ENCODE data around the gene TNS3. TPM values are rescaled to one million over a fixed set of nuclear protein-coding genes. Genes with fewer than 3 reads are reported as not detected.
"Not testable (repeated sequence)": the region's sequence is repeated elsewhere in the genome, so short reads cannot be mapped to it uniquely, and the experiment has no call there.

The TNS3 gene
- total RNA-seq, 1 donor from 2014 or later = 6.1 TPM

DNA sequence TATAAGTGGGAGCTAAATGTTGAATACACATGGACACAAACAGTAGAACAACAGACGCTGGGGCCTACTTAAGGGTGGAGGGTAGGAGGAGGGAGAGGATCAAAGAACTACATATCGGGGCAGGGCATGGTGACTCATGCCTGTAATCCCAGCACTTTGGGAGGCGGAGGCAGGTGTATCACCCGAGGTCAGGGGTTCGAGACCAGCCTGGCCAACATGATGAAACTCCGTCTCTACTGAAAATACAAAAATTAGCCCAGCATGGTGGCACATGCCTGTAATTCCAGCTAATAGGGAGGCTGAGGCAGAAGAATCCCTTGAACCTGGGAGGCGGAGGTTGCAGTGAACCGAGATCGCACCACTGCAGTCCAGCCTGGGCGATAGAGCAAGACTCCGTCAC lies 319.8 kb downstream of the TNS3 start:
- DNase-seq (ENCODE audit: low spot score in 2 of 2); FAIRE-seq: not testable (repeated sequence)

DNA sequence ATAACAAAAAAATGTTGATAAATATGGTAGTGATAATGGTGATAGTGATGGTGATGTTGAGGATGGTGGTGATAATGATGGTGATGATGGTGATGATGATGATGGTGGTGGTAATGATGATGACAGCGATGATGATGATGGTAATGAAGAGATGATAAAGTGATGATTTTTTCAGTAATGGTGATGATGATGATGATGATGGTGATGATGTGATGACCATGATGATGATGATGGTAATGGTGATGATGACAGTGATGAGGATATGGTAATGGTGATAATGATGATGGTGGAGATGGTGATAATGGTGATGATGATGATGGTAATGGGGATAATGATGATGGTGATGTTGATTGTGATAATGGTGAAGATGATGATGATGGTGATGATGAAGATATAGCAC lies 321.6 kb downstream of the TNS3 start:
- no peak for FAIRE-seq
- DNase-seq (ENCODE audit: low spot score in 2 of 2) = no peak

DNA sequence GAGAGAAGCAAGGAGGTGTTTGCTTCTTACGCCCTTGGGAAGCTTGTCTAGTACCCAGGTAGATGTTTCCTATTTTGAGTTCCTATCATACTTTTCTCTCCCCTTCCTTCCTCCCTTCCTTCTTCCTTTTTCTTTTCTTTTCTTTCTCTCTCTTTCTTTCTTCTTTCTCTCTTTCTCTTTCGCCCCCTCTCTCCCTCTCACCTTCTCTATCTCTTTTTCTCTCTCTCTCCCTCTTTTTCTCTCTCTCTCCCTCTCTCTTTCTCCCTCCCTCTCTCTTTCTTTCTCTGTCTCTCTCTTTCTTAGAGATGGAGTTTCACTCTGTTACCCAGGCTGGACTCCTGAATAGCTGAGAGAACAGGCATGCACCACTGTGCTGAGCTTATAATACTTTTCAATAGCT lies 322.2 kb downstream of the TNS3 start:
- no peak for DNase-seq (ENCODE audit: low spot score in 2 of 2)
- FAIRE-seq = no peak

DNA sequence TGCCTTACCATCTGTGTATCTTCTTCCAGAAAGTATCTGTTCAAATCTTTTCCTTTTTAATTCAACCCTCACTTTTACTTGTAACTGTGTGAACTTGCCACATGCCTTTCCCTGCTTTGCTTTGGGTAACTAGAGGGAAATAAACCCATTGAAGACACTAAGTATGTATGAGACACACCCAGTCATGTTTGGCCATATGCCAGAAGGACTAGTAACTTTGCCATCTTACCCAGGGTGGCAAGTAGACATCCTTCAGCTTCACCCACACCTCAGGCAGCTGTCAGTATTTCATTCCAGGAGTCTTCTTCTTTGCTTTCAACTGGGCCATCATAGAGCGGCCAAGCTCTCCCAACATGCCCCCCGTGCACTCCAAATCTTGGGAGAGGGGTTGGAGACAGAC lies 323.1 kb downstream of the TNS3 start:
- no peak for FAIRE-seq
- no peak for DNase-seq (ENCODE audit: low spot score in 2 of 2)

DNA sequence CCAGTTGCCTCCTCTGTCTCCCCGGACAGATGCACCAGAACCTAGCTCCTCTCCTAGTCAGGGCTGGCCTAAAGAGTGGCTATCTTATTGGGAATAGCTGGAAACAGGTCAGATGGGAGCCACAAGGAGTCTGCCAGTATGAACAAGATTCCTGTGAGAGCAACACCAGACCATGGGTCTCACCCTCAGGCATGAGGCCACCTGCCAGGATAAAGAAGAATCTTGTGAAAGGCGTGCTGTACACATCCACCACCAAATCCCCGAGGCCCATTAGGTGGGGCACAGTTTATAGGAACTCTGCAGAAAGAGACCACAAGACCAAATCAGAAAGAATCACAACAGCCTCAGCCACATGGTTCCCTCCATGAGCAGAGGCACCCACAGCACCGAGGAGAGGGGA lies 325.9 kb downstream of the TNS3 start:
- DNase-seq (ENCODE audit: low spot score in 2 of 2) = no peak
- no peak for FAIRE-seq

DNA sequence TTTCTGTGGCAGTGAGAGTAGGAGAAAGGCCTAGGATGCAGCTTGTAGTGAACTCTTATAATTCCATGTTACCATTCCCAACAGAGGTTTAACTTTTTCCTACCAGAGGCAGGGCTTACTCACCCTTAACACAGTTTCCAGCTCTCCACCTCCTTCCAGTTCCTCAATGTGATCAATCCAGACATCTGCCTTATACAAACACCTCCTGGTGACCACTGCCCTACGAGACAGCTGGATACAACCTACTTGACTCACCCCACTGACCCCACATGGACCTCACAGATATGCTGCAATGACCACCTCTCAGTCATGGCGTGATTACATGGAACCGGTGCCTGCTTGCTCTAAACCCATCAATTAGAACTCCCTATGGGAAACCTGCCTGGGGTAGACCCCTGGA lies 326.5 kb downstream of the TNS3 start:
- FAIRE-seq (no peak), DNase-seq (ENCODE audit: low spot score in 2 of 2) (no peak)

DNA sequence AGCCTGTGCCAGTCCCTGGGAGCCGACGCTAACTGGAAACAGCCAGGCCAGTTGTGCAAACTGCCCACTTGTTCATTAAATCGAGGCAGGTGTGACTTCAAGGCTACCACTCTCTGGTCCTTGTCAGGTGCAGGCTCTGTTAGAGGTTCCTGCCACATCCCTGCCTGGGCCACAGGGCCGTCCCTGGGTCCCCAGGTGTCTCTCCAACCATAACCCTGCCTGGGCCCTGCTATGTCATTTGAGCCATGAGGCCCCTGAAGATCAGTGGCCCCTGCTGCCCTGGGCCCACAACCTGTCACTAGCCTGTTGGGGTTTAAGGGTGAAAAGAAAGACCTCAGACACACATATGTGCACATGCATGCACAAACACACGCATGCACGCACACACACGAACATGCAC lies 326.9 kb downstream of the TNS3 start:
- FAIRE-seq (no peak), DNase-seq (ENCODE audit: low spot score in 2 of 2) (no peak)

DNA sequence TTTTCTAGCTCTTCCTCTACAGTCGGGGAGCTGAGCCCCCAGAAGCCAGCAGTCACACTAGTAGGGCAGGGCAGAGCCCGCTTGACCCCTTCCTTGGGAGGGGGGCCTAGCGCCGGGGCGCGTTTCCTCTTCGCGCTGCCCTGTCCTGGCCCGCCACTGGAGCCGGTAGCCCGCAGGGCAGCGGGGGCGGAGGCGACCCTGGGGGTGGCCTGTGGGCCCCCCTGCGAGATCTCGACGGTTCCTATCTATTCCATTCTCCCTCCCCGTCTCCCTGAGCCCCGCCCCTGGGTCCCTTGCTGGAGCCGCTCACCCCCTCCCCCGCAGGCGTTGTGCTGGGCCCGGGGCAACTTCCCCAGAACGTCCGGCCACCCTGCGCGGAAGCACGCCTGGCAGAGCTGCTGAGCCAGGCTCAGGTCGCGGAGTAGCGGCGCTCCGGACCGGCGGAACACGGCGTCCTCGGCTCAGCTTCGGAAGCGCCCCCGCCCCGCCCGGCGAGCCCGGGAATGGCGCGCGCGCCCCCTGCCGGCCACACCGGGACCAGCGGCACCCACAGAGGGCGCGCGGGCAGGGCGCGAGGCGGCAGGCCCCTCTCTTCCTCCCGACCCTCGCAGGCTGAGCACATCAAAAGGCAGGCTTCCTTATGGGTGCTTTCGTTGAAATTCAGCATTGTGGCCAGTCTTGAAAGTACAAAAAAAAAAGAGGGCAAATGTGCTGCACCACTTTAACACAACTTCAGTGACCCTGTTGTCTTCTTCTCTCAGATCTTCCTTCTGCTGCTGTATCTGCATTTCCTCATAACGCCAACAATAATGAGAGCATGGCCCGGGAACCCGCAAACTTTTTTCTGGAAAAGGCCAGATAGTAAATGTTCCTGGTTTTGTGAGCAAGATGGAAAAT lies 327.6 kb downstream of the TNS3 start:
- FAIRE-seq = no peak
- peak; percentile 75 to 93 for DNase-seq (ENCODE audit: low spot score in 2 of 2)

DNA sequence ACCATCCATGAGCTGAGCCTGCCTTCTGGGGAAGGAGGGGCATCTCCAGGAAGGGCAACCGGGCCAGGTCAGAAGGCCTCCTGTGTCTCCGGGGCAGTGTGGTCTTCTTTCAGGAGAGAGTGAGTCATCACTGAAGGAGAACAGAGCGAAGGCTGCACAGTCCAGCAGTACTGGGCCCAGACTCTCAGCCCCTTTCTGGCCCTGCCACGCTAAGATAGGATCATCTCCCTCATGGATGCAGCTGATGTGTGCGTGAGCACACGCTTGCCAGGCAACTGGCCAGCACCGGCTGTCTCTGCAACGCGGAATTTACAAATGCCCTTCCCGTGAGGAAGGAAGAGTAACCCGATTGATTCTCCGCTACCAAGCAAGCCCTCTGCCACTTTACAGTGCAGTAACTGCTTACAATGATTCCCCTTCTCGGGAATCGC lies 328.2 kb downstream of the TNS3 start:
- FAIRE-seq (no peak), DNase-seq (ENCODE audit: low spot score in 2 of 2) (peak; percentile 38 to 67)

DNA sequence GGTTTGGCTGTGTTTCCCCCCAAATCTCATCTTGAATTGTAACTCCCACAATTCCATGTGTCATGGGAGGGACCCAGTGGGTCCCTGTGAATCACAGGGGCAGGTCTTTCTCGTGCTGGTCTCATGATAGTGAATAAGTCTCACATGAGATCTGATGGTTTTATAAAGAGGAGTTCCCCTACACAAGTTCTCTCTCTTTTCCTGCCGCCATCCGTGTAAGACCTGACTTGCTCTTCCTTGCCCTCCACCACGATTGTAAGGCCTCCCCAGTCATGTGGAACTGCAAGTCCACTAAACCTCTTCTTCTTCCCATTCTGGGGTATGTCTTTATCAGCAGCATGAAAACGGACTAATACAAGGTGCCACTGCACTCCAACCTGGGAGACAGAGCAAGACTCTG lies 329.2 kb downstream of the TNS3 start:
- no peak for DNase-seq (ENCODE audit: low spot score in 2 of 2)
- no peak for FAIRE-seq

DNA sequence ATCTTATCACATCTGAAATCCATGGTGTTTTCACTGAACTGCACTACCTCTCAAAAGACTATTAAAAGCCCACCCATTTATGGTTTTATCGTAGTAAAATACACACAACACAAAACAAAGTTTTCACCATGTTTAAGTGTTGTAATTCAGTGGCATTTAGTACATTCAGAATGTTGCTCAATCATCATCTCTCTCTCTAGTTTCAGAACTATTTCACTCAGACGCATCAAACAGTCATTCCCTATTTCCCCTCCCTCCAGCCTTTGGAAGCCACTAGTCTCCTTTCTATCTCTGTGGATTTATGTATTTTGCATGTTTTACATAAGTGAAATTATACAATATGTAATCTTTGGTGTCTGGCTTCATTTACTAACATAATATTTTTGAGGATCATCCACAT lies 332.6 kb downstream of the TNS3 start:
- no peak for FAIRE-seq
- DNase-seq (ENCODE audit: low spot score in 2 of 2) = no peak

DNA sequence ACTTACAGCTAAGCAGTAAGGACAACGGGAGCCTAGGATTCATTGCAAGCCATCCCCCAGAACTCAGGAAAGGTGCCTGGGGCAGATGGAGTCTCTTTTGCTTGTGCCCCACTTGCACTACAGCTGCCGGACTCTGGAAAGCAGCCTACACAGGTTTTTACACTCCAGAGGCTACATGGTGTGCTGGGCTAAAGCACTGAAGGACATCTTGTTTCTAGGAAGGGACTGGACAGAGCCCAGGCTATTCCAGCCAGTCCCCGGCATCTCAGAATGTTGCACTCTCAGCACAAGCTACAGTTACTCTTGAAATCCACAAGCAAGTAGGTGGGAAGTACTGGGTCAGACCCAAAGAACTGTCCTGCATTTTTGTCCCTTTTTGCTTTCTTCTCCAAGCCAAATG lies 333.1 kb downstream of the TNS3 start:
- FAIRE-seq (no peak), DNase-seq (ENCODE audit: low spot score in 2 of 2) (no peak)

DNA sequence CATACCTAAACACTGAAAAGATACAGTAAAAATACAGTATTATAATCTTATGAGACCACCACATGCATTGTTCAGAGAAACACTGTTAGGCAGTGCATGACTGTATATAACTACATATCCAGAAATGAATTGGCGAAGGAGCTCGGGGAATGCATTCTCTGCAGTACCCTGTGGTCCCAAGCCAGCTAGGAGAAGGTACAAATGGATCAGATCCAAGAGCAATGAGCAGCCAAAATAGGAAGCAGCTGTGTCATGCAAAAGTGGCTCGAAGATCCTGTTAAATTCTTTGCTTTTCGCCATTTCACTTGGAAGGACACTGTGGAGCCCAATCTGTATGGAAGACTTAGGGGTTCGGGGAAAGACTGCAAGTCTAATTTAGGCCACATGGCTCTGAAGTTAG lies 334.8 kb downstream of the TNS3 start:
- DNase-seq (ENCODE audit: low spot score in 2 of 2) = no peak
- FAIRE-seq = no peak

DNA sequence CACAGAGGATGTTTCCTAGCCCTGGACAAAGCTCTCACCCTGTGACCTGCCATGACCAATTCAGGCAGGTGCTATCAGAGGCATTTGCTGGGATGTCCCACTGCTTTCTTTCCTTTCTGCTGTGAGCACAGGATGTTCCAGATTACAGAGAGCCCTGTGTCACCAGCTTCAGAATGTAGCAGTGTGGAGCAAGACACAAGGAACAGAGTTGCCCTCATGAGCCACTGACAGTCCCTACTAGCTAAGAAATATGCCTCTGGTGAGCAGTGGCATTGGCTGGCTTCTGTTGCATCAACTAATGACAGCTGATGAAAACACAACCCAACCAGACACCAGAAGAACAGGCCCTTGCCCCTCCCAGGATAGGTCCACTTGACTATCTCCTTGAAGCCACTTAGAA lies 337.2 kb downstream of the TNS3 start:
- no peak for FAIRE-seq

DNA sequence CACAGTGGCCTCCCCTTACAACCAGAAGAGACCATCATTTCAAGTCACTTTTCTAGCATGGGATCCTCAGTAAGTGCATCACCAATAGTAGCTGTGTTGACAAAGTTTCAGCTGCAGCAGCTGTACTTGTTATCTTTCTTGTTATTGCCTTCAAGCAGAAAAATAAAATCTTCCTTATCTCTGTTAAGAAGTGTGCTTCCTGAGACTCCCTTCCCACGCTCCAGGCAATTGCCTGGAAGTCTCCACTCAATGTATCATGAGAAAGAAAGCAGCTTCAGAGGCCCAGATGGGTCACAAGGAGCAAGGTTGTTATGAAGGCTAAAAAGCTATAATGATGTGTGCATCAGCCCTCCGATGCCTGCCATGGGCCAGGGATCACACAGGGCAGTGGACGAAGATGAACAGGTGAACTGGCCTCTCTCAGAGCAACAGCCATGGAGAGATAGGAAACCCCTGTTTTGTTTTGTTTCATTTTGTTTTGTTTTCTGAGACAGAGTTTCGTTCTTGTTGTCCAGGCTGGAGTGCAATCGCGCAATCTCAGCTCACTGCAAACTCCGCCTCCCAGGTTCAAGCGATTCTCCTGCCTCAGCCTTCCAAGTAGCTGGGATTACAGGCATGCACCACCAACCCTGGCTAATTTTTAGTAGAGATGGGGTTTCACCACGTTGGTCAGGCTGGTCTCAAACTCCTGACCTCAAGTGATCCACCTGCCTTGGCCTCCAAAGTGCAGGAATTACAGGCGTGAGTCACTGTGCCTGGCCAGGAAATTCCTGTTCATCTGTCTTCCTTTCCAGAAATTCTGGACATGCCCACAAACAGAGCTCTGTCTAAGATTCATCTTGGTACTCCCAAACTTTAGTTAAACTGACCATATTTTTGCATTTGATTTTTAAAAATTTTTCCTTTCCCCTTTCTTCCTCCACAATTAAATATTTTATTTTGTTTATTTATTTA lies 340.5 kb downstream of the TNS3 start:
- FAIRE-seq (no peak), DNase-seq (ENCODE audit: low spot score in 2 of 2) (no peak)

More for the DNA sequence above, 337.2 kb downstream of the TNS3 start:
- no peak for DNase-seq (ENCODE audit: low spot score in 2 of 2)

DNA sequence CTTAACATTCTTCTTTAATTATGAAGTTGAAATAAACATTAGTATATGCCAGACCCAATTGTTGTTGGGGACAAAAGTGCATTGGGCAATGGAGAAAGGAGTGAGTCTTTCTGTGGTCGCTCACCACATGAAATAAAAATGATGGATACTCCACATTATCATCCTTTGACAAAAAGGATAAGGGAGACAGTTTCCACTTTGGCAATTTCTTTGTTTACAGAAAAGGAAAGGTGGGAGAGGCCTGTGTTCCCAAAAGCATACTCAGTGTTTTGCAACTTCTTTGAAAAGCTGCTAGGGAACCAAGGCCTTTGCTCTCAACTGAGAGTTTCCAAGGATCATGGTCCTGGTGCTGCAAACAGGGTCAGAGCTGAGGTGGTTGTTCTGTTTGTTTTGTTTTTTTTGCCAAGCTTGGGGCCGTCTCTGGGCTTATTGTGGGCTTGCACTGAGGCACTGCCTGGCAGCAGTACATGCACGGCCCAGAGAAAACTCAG lies 341.9 kb downstream of the TNS3 start:
- no peak for FAIRE-seq

DNA sequence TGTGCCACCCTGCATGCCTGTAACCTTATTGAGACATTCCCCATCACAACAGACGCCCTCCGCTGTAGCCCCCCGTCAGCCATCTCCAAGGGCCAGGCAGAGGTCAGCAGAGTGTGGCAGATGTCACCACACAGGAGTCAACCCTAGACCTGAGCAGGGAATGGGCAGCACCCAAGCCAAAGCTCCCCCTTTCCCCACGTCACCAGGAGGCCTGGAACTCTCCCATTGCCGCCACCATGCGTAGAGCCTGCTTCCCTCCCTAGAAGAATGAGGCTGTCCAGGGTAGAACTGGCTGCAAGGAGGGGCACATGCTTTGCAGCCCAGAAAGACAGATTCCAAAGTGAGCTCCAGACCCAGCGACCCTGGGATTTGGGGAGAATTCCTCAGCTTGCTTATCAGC lies 342.9 kb downstream of the TNS3 start:
- FAIRE-seq (no peak), DNase-seq (ENCODE audit: low spot score in 2 of 2) (no peak)

More for the DNA sequence above, 341.9 kb downstream of the TNS3 start:
- no peak for DNase-seq (ENCODE audit: low spot score in 2 of 2)

DNA sequence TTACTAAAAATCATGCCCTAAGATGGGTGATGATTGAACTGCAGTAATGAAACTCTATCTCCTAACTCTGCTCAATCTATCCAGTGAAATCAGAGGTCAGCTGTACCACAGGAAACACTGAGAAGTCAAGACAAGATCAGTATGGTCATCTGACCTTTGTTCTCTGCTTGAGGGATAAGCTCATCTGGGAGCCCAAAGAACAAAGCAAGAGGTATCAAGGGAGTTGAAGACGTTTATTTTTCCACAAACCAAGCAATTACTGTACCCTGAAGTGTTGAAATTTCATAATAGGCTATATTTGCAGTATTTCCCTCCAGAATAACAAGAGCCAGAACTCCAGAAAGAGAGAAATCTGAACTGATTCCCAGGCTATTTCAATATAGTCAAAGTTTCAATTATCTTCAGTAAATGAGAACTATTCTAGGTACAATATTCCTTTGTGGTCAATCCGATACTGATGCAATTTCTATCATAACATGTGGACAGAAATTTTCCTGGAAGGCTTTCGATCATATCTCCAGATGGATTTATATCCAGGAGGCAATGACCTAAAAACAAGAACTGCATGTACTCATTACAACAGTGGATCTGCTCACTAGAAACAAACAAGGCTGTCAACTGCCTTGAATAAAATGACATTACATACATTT lies 345.3 kb downstream of the TNS3 start:
- FAIRE-seq = no peak
- DNase-seq (ENCODE audit: low spot score in 2 of 2) = no peak

DNA sequence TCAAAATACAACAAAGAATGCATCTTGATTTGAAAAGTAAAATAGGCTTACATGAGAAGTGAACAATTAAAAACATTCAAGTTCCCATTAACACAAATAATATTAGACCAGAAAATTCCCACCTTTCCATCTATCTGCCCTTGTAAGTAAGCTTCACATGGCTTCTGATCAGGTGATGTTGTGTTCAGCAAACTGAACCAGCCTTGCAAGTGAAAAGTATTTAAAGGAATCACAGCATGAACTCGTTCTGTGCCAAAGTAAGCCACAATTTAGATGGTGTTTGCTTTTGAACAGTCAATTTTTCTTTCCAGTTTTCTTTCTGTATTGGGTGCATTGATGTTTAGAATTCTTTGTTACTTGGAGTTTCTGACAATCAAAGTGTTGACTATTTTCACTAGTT lies 347.9 kb downstream of the TNS3 start:
- FAIRE-seq (no peak), DNase-seq (ENCODE audit: low spot score in 2 of 2) (no peak)

DNA sequence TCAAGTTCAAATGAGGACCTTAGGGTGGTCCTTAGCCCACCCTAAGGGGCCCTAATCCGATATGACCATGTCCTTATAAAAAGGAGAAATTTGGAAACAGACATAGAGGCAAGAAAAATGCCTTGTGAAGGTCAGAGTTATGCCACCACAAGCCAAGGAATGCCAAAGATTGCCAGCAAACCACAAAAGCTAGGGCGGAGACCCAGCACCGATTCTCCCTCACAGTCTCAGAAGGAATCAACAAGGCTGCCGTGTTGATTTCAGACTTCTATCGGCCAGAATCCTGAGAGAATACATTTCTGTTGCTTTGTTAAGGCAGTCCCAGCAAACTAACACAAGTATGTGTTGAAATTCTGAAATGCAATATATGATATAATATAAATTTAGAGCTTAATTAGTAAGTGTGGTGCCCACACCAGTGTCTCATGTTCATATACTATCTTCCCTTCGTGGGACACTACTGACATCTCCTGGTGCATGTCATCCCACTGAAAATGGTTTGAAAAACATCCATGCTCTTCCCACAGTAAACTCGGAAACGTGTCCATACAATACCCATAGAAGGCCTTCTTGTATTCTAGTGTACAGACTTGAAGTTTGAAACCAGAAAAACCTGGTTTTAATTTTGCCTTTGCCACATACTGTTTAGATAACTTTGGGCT lies 349.0 kb downstream of the TNS3 start:
- DNase-seq (ENCODE audit: low spot score in 2 of 2) (no peak), FAIRE-seq (no peak)
